Measurements from ENCODE around the gene KIAA0930. TPM values are rescaled to one million over a fixed set of nuclear protein-coding genes. Genes with fewer than 3 reads are reported as not detected.
A peak's percentile ranks its signal among the peaks of the same experiment; 100 is the strongest.

Gene KIAA0930
- total and polyA plus RNA-seq, 2 experiments from 2014 or later, result 8.6 to 50.9 TPM

DNA sequence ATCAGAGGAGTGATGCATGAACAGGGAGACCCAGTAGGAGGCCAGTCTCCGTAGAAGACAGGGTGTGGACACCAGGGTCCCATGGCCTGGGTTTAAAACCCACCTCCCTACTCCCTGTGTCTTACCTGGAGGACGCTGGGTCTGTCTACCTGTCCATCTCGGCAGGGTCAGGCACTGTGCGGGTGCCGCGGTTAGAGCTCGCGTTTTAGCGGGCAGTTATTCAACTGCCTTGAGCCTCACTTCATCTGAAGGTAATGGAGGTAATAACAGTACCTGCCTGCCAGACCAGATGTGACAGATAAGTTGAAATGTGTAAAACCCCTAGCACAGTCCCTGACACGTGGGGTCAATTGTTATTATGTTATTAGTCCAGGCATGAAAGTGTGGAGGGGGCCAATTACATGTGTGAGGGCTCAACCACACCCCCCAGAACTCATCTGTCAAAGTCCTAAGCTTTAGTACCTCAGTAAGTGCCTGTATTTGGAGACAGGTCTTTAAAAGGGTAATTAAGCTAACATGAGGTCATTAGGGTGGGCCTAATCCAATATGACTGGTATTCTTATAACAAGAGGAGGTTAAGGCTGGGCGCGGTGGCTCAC, 35.9 kb upstream of the KIAA0930 start:
- H3K27ac ChIP-seq, result no peak overlapping the region
- no peak overlapping the region for H3K4me3 ChIP-seq
- no peak overlapping the region for H2AFZ ChIP-seq
- no peaks in the 10 kb centered on the region for H4K20me1 ChIP-seq (ENCODE audit: insufficient read depth)
- no peaks in the 10 kb centered on the region; the same call in 1 of the 2 replicates for H3F3A ChIP-seq (ENCODE audit: insufficient read depth)
- no peak overlapping the region for H3K4me2 ChIP-seq (ENCODE audit: unreplicated experiment)
- no peak for TF ChIP-seq EZH2 (IDR thresholded peaks at IDR 0.05; ENCODE audit: insufficient read depth, poor library complexity, severe bottlenecking)
- in situ Hi-C loops (cut with MboI), result loop anchor here (10.0 kb wide), 1 partner anchor 278 kb away; no protein-coding TSS in a partner anchor
- H3K36me3 ChIP-seq (ENCODE audit: low read depth), result no peaks in the 10 kb centered on the region
- H3K9me3 ChIP-seq (ENCODE audit: low read depth), result no peaks in the 10 kb centered on the region
- peaks cover 5% of the 10 kb centered on the region for H3K4me1 ChIP-seq (ENCODE audit: insufficient read depth)
- WGBS, 2 experiments (ENCODE audit: low coverage in 1 of 2, low lambda C conversion rate in 2 of 2, missing lambda C conversion rate in 2 of 2), result 73 to 76% methylated on average over 11 to 12 of the region's 12 CpGs
- no peaks in the 10 kb centered on the region for H3K9me2 ChIP-seq (ENCODE audit: insufficient read depth)
- DNase-seq, result no peak
- no peak overlapping the region for H3K9ac ChIP-seq
- no peaks in the 10 kb centered on the region for H3K79me2 ChIP-seq (ENCODE audit: insufficient read depth)
- H3K27me3 ChIP-seq (replicated peaks; ENCODE audit: insufficient read depth), result no peaks in the 10 kb centered on the region

DNA sequence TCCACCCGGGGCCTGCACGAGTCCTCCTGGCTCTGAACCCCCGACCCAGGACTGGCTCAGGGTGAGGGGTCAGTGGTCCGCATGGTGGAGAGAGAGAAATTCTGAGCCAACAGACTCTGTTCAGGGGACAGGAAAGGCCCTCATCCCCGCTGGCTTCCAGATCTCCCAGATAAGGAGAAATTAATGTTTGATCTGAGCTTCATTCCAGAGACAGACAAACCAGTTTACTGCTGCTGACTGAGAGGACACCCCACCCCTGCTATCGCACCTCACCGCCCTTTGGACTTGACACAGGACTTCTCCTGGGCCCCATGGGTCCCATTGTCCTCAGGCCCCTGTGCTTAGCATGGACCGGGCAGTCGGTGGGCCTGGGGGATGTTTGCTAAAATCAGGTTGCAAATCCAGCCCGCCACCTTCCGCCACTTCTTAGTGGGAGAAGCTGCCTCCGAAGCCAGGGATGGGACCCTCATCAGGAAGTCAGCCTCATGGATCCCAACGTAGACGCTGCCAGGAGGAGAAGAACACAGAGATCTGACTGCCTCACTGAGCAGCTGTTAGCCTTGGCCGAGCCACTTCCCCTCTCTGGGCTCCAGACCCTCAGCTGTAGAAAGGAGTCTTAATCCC, 32.9 kb upstream of the KIAA0930 start:
- Histone ChIP-seq H3K27ac (no peak overlapping the region), H3K36me3 (ENCODE audit: low read depth) (no peaks in the 10 kb centered on the region), H3K27me3 (replicated peaks; ENCODE audit: insufficient read depth) (no peaks in the 10 kb centered on the region), H3K9me3 (ENCODE audit: low read depth) (no peaks in the 10 kb centered on the region), H3K4me2 (ENCODE audit: unreplicated experiment) (no peak overlapping the region), H3K9me2 (ENCODE audit: insufficient read depth) (no peaks in the 10 kb centered on the region), H3K4me1 (ENCODE audit: insufficient read depth) (no peaks in the 10 kb centered on the region), H3K4me3 (no peak overlapping the region), H3F3A (ENCODE audit: insufficient read depth) (no peaks in the 10 kb centered on the region; the same call in 1 of the 2 replicates), H2AFZ (no peak overlapping the region), H3K79me2 (ENCODE audit: insufficient read depth) (no peaks in the 10 kb centered on the region), H4K20me1 (ENCODE audit: insufficient read depth) (no peaks in the 10 kb centered on the region), H3K9ac (no peak overlapping the region)
- no peak for DNase-seq
- TF ChIP-seq EZH2 (IDR thresholded peaks at IDR 0.05; ENCODE audit: insufficient read depth, poor library complexity, severe bottlenecking), result no peak
- TF ChIP-seq EZH2phosphoT487 (IDR thresholded peaks at IDR 0.05; ENCODE audit: insufficient read depth, low read depth), result no peak
- in situ Hi-C loops (cut with MboI), result loop anchor here (10.0 kb wide), 1 partner anchor 281 kb away; no protein-coding TSS in a partner anchor
- WGBS, 2 experiments (ENCODE audit: low coverage in 1 of 2, low lambda C conversion rate in 2 of 2, missing lambda C conversion rate in 2 of 2), result 74 to 77% methylated on average over 14 to 15 of the region's 15 CpGs

DNA sequence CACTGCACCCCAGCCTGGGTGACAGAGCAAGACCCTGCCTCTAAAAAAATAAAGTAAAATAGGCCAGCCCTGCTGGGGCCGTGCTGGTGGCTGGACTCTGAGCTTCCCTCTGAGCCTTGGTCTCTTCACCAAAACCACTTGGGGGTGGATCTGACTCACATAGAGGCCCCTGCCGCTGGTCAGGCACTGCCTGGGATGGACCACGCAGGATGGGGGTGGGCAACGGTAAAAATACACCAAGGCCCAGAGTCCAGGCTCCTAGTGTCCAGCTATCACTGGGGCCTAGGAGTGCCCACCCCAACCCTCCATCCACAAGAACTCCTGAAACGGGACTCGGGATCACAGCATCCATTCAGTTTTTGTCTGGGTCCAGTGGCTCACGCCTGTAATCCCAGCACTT, 31.8 kb upstream of the KIAA0930 start:
- DNase-seq, result no peak
- in situ Hi-C loops (cut with MboI), result loop anchor here (10.0 kb wide), 1 partner anchor 282 kb away; no protein-coding TSS in a partner anchor

DNA sequence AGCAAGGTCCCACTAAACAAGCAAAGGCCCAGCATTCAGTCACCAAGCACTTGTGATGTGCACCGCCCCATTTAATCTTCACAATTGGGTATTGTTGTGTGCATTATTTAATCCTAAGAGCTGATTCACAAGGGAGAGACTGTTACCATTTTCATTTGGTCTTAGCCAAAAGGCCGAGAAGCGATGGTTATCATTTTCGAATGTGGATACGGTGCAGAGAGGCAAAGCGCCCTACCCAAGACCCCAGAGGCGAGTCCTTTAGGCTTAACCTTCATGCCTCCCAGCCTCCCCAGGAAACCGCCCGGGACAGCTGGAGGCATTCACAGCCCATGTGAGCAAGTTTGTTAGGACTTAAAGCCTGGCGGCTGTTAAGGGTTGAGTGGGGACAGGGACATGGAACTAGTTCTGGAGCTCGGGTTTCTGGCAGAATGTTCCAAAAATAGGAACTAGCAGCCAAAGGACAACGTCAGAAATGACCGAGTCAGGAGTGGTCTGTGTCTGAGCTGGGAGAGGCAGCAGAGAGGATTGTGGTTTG, 31.0 kb upstream of the KIAA0930 start:
- no peaks in the 10 kb centered on the region; the same call in 1 of the 2 replicates for H3F3A ChIP-seq (ENCODE audit: insufficient read depth)
- H3K79me2 ChIP-seq (ENCODE audit: insufficient read depth), result no peaks in the 10 kb centered on the region
- H3K4me2 ChIP-seq (ENCODE audit: unreplicated experiment), result no peak overlapping the region
- H3K36me3 ChIP-seq (ENCODE audit: low read depth), result no peaks in the 10 kb centered on the region
- no peaks in the 10 kb centered on the region for H4K20me1 ChIP-seq (ENCODE audit: insufficient read depth)
- H3K9ac ChIP-seq, result no peak overlapping the region
- no peaks in the 10 kb centered on the region for H3K9me3 ChIP-seq (ENCODE audit: low read depth)
- no peak overlapping the region for H3K27ac ChIP-seq
- no peak overlapping the region for H3K4me3 ChIP-seq
- 0 out of 2 replicates have a peak overlapping the region, but pooled peaks have one; percentile 38 for H2AFZ ChIP-seq
- peak; percentile 37 for DNase-seq
- TF ChIP-seq EZH2phosphoT487 (IDR thresholded peaks at IDR 0.05; ENCODE audit: insufficient read depth, low read depth) (no peak), EZH2 (IDR thresholded peaks at IDR 0.05; ENCODE audit: insufficient read depth, poor library complexity, severe bottlenecking) (no peak)
- in situ Hi-C loops (cut with MboI), result loop anchor here (10.0 kb wide), 1 partner anchor 283 kb away; no protein-coding TSS in a partner anchor
- H3K9me2 ChIP-seq (ENCODE audit: insufficient read depth), result no peaks in the 10 kb centered on the region
- H3K4me1 ChIP-seq (ENCODE audit: insufficient read depth), result no peaks in the 10 kb centered on the region
- no peaks in the 10 kb centered on the region for H3K27me3 ChIP-seq (replicated peaks; ENCODE audit: insufficient read depth)
- 13 to 17% methylated on average over 13 of the region's 13 CpGs for WGBS, 2 experiments (ENCODE audit: low coverage in 1 of 2, low lambda C conversion rate in 2 of 2, missing lambda C conversion rate in 2 of 2)

More for the DNA sequence above, 31.8 kb upstream of the KIAA0930 start:
- H3K79me2 ChIP-seq (ENCODE audit: insufficient read depth), result no peaks in the 10 kb centered on the region
- no peaks in the 10 kb centered on the region for H3K9me2 ChIP-seq (ENCODE audit: insufficient read depth)
- H4K20me1 ChIP-seq (ENCODE audit: insufficient read depth), result no peaks in the 10 kb centered on the region
- H3K4me2 ChIP-seq (ENCODE audit: unreplicated experiment), result no peak overlapping the region
- H3K4me3 ChIP-seq, result no peak overlapping the region
- 92 to 97% methylated on average over 7 of the region's 7 CpGs for WGBS, 2 experiments (ENCODE audit: low coverage in 1 of 2, low lambda C conversion rate in 2 of 2, missing lambda C conversion rate in 2 of 2)
- H3K27me3 ChIP-seq (replicated peaks; ENCODE audit: insufficient read depth), result no peaks in the 10 kb centered on the region
- no peak overlapping the region for H2AFZ ChIP-seq
- H3F3A ChIP-seq (ENCODE audit: insufficient read depth), result no peaks in the 10 kb centered on the region; the same call in 1 of the 2 replicates
- TF ChIP-seq EZH2phosphoT487 (IDR thresholded peaks at IDR 0.05; ENCODE audit: insufficient read depth, low read depth) (no peak), EZH2 (IDR thresholded peaks at IDR 0.05; ENCODE audit: insufficient read depth, poor library complexity, severe bottlenecking) (no peak)
- no peaks in the 10 kb centered on the region for H3K4me1 ChIP-seq (ENCODE audit: insufficient read depth)
- no peak overlapping the region for H3K27ac ChIP-seq
- H3K9ac ChIP-seq, result no peak overlapping the region
- H3K36me3 ChIP-seq (ENCODE audit: low read depth), result no peaks in the 10 kb centered on the region
- no peaks in the 10 kb centered on the region for H3K9me3 ChIP-seq (ENCODE audit: low read depth)

Measured in GM23248 (cell line).